Activated CD8-positive, alpha-beta T cell treated with anti-CD3 and anti-CD28 coated beads for 36 hours (primary cell): ENCODE data around the gene ANKRD22. TPM values are rescaled to one million over a fixed set of nuclear protein-coding genes. Genes with fewer than 3 reads are reported as not detected.
A peak's percentile ranks its signal among the peaks of the same experiment; 100 is the strongest.
"Not testable (repeated sequence)": the region's sequence is repeated elsewhere in the genome, so short reads cannot be mapped to it uniquely, and the experiment has no call there.

Source experiments
- ATAC-seq: fragments of 200-7000 bp; cut with Tn5 transposase; one replicate; pipeline ENCODE4 v1.10.0; 2021; ENCODE audit warnings: mild to moderate bottlenecking, moderate library complexity
- CTCF ChIA-PET: fragments of 350-600 bp; sonication (Branson Sonifier 250); formaldehyde crosslinking; loops from one replicate; lab custom pipeline; 2021; ENCODE audit warnings: antibody characterized with exemption; lab: Charles Lee
- POLR2A ChIA-PET: fragments of 350-600 bp; sonication (Branson Sonifier 250); formaldehyde crosslinking; loops from one replicate; lab custom pipeline; 2021; ENCODE audit warnings: antibody characterized with exemption; lab: Charles Lee
- DNase-seq: peaks from one replicate; pipeline ENCODE4 v3.0.0-alpha.2; 2020
- H3K27ac Mint-ChIP-seq: one replicate; pipeline ENCODE4 v1.8.0; 2021; ENCODE audit warnings: mild to moderate bottlenecking, mixed read lengths
- H3K27me3 Mint-ChIP-seq: one replicate; pipeline ENCODE4 v1.8.0; 2021; ENCODE audit warnings: mixed read lengths
- H3K36me3 Mint-ChIP-seq: one replicate; pipeline ENCODE4 v1.8.0; 2021; ENCODE audit warnings: low read depth, mixed read lengths
- H3K4me1 Mint-ChIP-seq: one replicate; pipeline ENCODE4 v1.8.0; 2021; ENCODE audit warnings: low read depth, mixed read lengths
- H3K4me3 Mint-ChIP-seq: one replicate; pipeline ENCODE4 v1.8.0; 2021; ENCODE audit warnings: mild to moderate bottlenecking, moderate library complexity, mixed read lengths
- H3K9me3 Mint-ChIP-seq: one replicate; pipeline ENCODE4 v1.8.0; 2021; ENCODE audit warnings: mixed read lengths
- CTCF ChIP-seq: fragments of 200-600 bp; IDR thresholded peaks from one replicate; pipeline ENCODE4 v1.8.0; 2022; ENCODE audit warnings: antibody characterized with exemption, mild to moderate bottlenecking
- intact Hi-C: fragments of 100-400 bp; cut with micrococcal nuclease; formaldehyde crosslinking; loops from one replicate; pipeline ENCODE4 v1.10.0; 2022
- total RNA-seq, 2 experiments: library from RNA; stranded (reverse); gene quantifications; one replicate each; pipeline ENCODE4 v1.2.3, GENCODE V29; 2021

Gene ANKRD22
- total RNA-seq, 2 experiments from 2014 or later: not detected

GRCh38 chr10:88841316-88842111, 10.1 kb downstream of the ANKRD22 start:
- CTCF ChIA-PET: interaction anchor here (2.0 to 11.9 kb wide), 2 partner anchors 12 to 88 kb away, joined by 4 to 432 read pairs; no protein-coding TSS in a partner anchor
- Mint-ChIP-seq H3K4me1 (peaks cover 15% of the 10 kb centered on the region), H3K9me3 (no peaks in the 10 kb centered on the region), H3K27ac (no peak overlapping the region), H3K4me3 (no peak overlapping the region), H3K27me3 (peaks cover 2% of the 10 kb centered on the region), H3K36me3 (no peaks in the 10 kb centered on the region)
- intact Hi-C loops: no loop called here
- POLR2A ChIA-PET: no interaction called here
- TF ChIP-seq CTCF: no peak
- peak; percentile 49 for DNase-seq
- ATAC-seq: peak; percentile 37

GRCh38 chr10:88840881-88841280, 10.8 kb downstream of the ANKRD22 start:
- Mint-ChIP-seq H3K4me1 (peaks cover 15% of the 10 kb centered on the region), H3K4me3 (no peak overlapping the region), H3K27me3 (peaks cover 2% of the 10 kb centered on the region), H3K9me3 (no peaks in the 10 kb centered on the region), H3K36me3 (no peaks in the 10 kb centered on the region), H3K27ac (no peak overlapping the region)
- DNase-seq (no peak), ATAC-seq (no peak)
- no peak for TF ChIP-seq CTCF
- intact Hi-C loops: no loop called here
- CTCF ChIA-PET: interaction anchor here (1.1 to 11.9 kb wide), 3 partner anchors 11 to 88 kb away, joined by 3 to 432 read pairs (median 4); no protein-coding TSS in a partner anchor
- POLR2A ChIA-PET: no interaction called here

GRCh38 chr10:88840104-88840503, 11.5 kb downstream of the ANKRD22 start:
- H3K9me3 Mint-ChIP-seq: no peaks in the 10 kb centered on the region

GRCh38 chr10:88838766-88839350, 12.8 kb downstream of the ANKRD22 start:
- H3K27me3 Mint-ChIP-seq: peaks cover under 1% of the 10 kb centered on the region
- intact Hi-C loops: loop anchor here (5.0 kb wide), 2 partner anchors 153 to 378 kb away; partner anchors contain the start of gene FAS
- peaks cover 16% of the 10 kb centered on the region for H3K4me1 Mint-ChIP-seq

More at GRCh38 chr10:88840104-88840503, 11.5 kb downstream of the ANKRD22 start:
- Mint-ChIP-seq H3K4me1 (peaks cover 15% of the 10 kb centered on the region), H3K4me3 (no peak overlapping the region), H3K36me3 (no peaks in the 10 kb centered on the region), H3K27ac (no peak overlapping the region), H3K27me3 (peaks cover 2% of the 10 kb centered on the region)
- no peak for ATAC-seq
- ChIA-PET POLR2A (no interaction called here), CTCF (interaction anchor here (1.1 to 11.9 kb wide), 3 partner anchors 10 to 89 kb away, joined by 3 to 432 read pairs (median 4); no protein-coding TSS in a partner anchor)
- no peak for TF ChIP-seq CTCF
- no peak for DNase-seq
- intact Hi-C loops: no loop called here

GRCh38 chr10:88837632-88838031, 14.0 kb downstream of the ANKRD22 start:
- POLR2A ChIA-PET: interaction anchor here (1.4 to 1.5 kb wide), 2 partner anchors 42 to 83 kb away, joined by 3 to 5 read pairs; partner anchors contain the start of gene STAMBPL1
- H3K4me3 Mint-ChIP-seq, H3K27me3 Mint-ChIP-seq, H3K27ac Mint-ChIP-seq, H3K9me3 Mint-ChIP-seq, H3K36me3 Mint-ChIP-seq, ATAC-seq, DNase-seq: not testable (repeated sequence)
- CTCF ChIA-PET: interaction anchor here (0.9 to 11.9 kb wide), 15 partner anchors 11 to 380 kb away, joined by 3 to 432 read pairs (median 17); partner anchors contain the start of gene STAMBPL1
- H3K4me1 Mint-ChIP-seq: peaks cover 28% of the 10 kb centered on the region
- intact Hi-C loops: loop anchor here (5.0 kb wide), 2 partner anchors 155 to 380 kb away; partner anchors contain the start of gene FAS

More at GRCh38 chr10:88838766-88839350, 12.8 kb downstream of the ANKRD22 start:
- Mint-ChIP-seq H3K9me3 (no peaks in the 10 kb centered on the region), H3K36me3 (no peaks in the 10 kb centered on the region), H3K4me3 (no peak overlapping the region), H3K27ac (no peak overlapping the region)
- ChIA-PET POLR2A (interaction anchor here (1.4 kb wide), 1 partner anchor 82 kb away, joined by 5 read pairs; no protein-coding TSS in a partner anchor), CTCF (interaction anchor here (0.8 to 11.9 kb wide), 4 partner anchors 68 to 141 kb away, joined by 3 to 432 read pairs (median 3); no protein-coding TSS in a partner anchor)
- ATAC-seq (peak; percentile 12), DNase-seq (no peak)
- TF ChIP-seq CTCF: no peak
